ENCODE data around the gene UBE2J2.

DNA sequence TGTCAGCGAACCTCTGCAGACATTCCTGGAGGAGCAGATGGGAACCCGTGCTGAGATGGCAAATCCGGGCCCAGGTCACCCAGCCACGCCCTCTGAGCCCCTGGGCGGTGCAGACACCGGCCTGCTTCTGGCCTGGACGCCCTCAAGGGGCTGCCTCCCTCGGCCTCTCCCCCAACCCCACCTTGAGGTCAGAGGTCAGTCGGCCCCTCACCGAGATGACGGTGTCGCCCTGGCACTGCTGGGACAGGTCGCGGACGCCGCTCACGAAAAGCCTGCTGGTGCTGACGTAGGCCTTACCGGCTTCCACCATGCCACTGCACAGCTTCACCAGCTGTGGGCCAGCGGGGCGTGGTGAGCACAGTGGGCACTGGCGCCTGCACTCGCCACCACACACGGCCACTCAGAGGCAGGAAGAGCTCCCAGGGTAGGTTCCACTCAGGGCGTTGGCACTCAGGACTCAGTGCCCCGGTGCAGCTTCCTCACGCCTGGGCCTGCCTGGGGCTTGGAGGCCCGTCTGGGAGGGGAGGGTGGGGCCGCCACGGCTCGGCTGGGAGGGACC, 29.4 kb upstream of the UBE2J2 start:
- TF ChIP-seq POLR2AphosphoS5 (IDR thresholded peaks at IDR 0.05) (no peak), POLR2A (IDR thresholded peaks at IDR 0.05) (no peak)
- TF ChIP-seq, protein P1, sequence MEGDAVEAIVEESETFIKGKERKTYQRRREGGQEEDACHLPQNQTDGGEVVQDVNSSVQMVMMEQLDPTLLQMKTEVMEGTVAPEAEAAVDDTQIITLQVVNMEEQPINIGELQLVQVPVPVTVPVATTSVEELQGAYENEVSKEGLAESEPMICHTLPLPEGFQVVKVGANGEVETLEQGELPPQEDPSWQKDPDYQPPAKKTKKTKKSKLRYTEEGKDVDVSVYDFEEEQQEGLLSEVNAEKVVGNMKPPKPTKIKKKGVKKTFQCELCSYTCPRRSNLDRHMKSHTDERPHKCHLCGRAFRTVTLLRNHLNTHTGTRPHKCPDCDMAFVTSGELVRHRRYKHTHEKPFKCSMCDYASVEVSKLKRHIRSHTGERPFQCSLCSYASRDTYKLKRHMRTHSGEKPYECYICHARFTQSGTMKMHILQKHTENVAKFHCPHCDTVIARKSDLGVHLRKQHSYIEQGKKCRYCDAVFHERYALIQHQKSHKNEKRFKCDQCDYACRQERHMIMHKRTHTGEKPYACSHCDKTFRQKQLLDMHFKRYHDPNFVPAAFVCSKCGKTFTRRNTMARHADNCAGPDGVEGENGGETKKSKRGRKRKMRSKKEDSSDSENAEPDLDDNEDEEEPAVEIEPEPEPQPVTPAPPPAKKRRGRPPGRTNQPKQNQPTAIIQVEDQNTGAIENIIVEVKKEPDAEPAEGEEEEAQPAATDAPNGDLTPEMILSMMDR (IDR thresholded peaks at IDR 0.05): no peak

All from stomach (tissue), 4 donors.